ENCODE measurements around the gene PLCL1.
A peak's percentile ranks its signal among the peaks of the same experiment; 100 is the strongest.

PLCL1 gene

GRCh38 chr2:197867624-197868023 lies 63.2 kb downstream of the PLCL1 start:
- Histone ChIP-seq H3K4me3 (replicated peaks; ENCODE audit: insufficient read depth, low read length) (no peak overlapping the region), H3K27ac (replicated peaks) (no peak overlapping the region), H3K27me3 (ENCODE audit: insufficient read depth, poor library complexity, severe bottlenecking) (no peaks in the 10 kb centered on the region)
- no peak for DNase-seq (ENCODE audit: low read depth in 1 of 2, low spot score in 1 of 2)
- no peak for TF ChIP-seq POLR2AphosphoS5 (IDR thresholded peaks at IDR 0.05; ENCODE audit: low read depth)
- TF ChIP-seq SPI1 (IDR thresholded peaks at IDR 0.05; ENCODE audit: borderline replicate concordance, low read depth) = no peak
- no peak for TF ChIP-seq GABPA (IDR thresholded peaks at IDR 0.05; ENCODE audit: low read depth)
- no peak for TF ChIP-seq REST (IDR thresholded peaks at IDR 0.05; ENCODE audit: insufficient replicate concordance, low read depth)
- no peak for TF ChIP-seq CTCF (IDR thresholded peaks at IDR 0.05; ENCODE audit: insufficient read depth, low read length)

GRCh38 chr2:197868206-197868605 lies 63.8 kb downstream of the PLCL1 start:
- no peaks in the 10 kb centered on the region for H3K27me3 ChIP-seq (ENCODE audit: insufficient read depth, poor library complexity, severe bottlenecking)
- no peak for TF ChIP-seq SPI1 (IDR thresholded peaks at IDR 0.05; ENCODE audit: borderline replicate concordance, low read depth)
- no peak for TF ChIP-seq CTCF (IDR thresholded peaks at IDR 0.05; ENCODE audit: insufficient read depth, low read length)
- TF ChIP-seq GABPA (IDR thresholded peaks at IDR 0.05; ENCODE audit: low read depth) = no peak
- no peak for TF ChIP-seq POLR2AphosphoS5 (IDR thresholded peaks at IDR 0.05; ENCODE audit: low read depth)
- no peak for TF ChIP-seq REST (IDR thresholded peaks at IDR 0.05; ENCODE audit: insufficient replicate concordance, low read depth)

GRCh38 chr2:197869041-197869440 lies 64.6 kb downstream of the PLCL1 start:
- Histone ChIP-seq H3K27me3 (ENCODE audit: insufficient read depth, poor library complexity, severe bottlenecking) (no peaks in the 10 kb centered on the region), H3K27ac (replicated peaks) (peak overlapping the region; percentile 35), H3K4me3 (replicated peaks; ENCODE audit: insufficient read depth, low read length) (no peak overlapping the region)
- no peak for DNase-seq (ENCODE audit: low read depth in 1 of 2, low spot score in 1 of 2)
- TF ChIP-seq GABPA (IDR thresholded peaks at IDR 0.05; ENCODE audit: low read depth) (no peak), POLR2AphosphoS5 (IDR thresholded peaks at IDR 0.05; ENCODE audit: low read depth) (no peak), SPI1 (IDR thresholded peaks at IDR 0.05; ENCODE audit: borderline replicate concordance, low read depth) (no peak), REST (IDR thresholded peaks at IDR 0.05; ENCODE audit: insufficient replicate concordance, low read depth) (no peak), CTCF (IDR thresholded peaks at IDR 0.05; ENCODE audit: insufficient read depth, low read length) (no peak)

More at GRCh38 chr2:197868206-197868605, 63.8 kb downstream of the PLCL1 start:
- Histone ChIP-seq H3K27ac (replicated peaks) (no peak overlapping the region), H3K4me3 (replicated peaks; ENCODE audit: insufficient read depth, low read length) (no peak overlapping the region)
- no peak for DNase-seq (ENCODE audit: low read depth in 1 of 2, low spot score in 1 of 2)

Measured in HL-60 (cell line).